ENCODE data around the gene ADAMTS18.
A peak's percentile ranks its signal among the peaks of the same experiment; 100 is the strongest.

Gene ADAMTS18

DNA sequence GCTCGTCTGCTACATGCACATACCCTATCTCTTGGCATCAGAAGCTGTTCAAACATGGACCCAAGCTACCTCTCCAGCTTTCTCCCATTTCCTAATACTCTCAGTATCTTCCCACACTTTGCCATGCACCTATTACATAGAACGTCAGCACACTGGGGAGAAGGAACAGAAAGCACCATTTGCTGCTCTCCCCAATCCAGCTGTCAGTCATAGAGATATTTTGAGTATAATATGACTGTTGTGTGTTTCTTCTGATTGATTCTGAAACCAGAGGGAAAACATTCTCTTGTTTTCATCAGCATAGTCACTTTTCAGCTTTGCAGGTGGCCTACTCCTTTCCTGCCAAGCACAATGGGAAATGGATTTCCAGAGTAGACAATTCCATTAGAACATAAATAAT lies 107.1 kb downstream of the ADAMTS18 start:
- CTCF ChIA-PET, result no interaction called here
- TF ChIP-seq ZNF560 (tag by site-specific recombination; IDR thresholded peaks at IDR 0.05; ENCODE audit: borderline replicate concordance) (no peak), ELK4 (IDR thresholded peaks at IDR 0.05; ENCODE audit: borderline replicate concordance, low read depth, low read length) (no peak), ZFP37 (tag by site-specific recombination; IDR thresholded peaks at IDR 0.05) (no peak), IKZF3 (tag by site-specific recombination; IDR thresholded peaks at IDR 0.05) (no peak), ZNF121 (tag by site-specific recombination; IDR thresholded peaks at IDR 0.05) (no peak), ZNF239 (tag by site-specific recombination; IDR thresholded peaks at IDR 0.05) (no peak)
- Histone ChIP-seq H3K4me3 (ENCODE audit: low read depth, low read length) (no peak overlapping the region), H3K27ac (ENCODE audit: extremely low read depth, low read depth, low read length) (no peak overlapping the region), H3K36me3 (ENCODE audit: control insufficient read depth in 2 of 2, insufficient read depth in 1 of 2, low read length in 2 of 2) (no peaks in the 10 kb centered on the region), H3K4me1 (ENCODE audit: control insufficient read depth, insufficient read depth, low read length) (peaks cover 20% of the 10 kb centered on the region), H3K9me3 (ENCODE audit: control insufficient read depth, insufficient read depth, low read depth, low read length) (no peaks in the 10 kb centered on the region)
- POLR2A ChIA-PET, result no interaction called here

DNA sequence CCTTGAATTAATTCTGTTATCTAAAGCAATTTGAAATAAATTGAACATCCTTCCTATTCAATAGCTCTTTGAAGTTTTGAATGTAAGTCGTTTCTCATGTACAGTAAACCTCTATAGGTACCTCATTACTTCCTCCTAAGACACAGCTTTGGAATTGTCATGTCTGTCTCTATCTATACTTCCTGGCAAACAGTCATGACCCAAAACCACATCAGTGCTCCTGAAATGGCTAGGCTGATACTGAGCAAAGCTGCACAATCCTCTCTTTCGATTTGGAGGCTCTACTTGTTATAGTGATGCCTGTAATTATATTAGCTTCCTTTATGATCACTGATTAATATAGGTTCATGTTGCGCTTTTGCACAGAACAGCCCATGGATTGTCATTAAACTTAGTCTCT lies 110.1 kb downstream of the ADAMTS18 start:
- TF ChIP-seq, protein P1, sequence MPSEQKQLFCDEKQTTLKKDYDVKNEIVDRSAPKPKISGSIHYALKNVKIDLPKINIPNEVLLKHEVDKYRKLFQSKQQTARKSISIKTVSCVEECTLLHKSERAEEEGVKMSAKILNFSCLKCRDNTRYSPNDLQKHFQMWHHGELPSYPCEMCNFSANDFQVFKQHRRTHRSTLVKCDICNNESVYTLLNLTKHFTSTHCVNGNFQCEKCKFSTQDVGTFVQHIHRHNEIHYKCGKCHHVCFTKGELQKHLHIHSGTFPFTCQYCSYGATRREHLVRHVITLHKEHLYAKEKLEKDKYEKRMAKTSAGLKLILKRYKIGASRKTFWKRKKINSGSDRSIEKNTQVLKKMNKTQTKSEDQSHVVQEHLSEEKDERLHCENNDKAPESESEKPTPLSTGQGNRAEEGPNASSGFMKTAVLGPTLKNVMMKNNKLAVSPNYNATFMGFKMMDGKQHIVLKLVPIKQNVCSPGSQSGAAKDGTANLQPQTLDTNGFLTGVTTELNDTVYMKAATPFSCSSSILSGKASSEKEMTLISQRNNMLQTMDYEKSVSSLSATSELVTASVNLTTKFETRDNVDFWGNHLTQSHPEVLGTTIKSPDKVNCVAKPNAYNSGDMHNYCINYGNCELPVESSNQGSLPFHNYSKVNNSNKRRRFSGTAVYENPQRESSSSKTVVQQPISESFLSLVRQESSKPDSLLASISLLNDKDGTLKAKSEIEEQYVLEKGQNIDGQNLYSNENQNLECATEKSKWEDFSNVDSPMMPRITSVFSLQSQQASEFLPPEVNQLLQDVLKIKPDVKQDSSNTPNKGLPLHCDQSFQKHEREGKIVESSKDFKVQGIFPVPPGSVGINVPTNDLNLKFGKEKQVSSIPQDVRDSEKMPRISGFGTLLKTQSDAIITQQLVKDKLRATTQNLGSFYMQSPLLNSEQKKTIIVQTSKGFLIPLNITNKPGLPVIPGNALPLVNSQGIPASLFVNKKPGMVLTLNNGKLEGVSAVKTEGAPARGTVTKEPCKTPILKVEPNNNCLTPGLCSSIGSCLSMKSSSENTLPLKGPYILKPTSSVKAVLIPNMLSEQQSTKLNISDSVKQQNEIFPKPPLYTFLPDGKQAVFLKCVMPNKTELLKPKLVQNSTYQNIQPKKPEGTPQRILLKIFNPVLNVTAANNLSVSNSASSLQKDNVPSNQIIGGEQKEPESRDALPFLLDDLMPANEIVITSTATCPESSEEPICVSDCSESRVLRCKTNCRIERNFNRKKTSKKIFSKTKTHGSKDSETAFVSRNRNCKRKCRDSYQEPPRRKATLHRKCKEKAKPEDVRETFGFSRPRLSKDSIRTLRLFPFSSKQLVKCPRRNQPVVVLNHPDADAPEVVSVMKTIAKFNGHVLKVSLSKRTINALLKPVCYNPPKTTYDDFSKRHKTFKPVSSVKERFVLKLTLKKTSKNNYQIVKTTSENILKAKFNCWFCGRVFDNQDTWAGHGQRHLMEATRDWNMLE (tag by site-specific recombination; conservative IDR thresholded peaks at IDR 0.05; ENCODE audit: low read depth), result no peak
- TF ChIP-seq ZNF221 (tag by site-specific recombination; IDR thresholded peaks at IDR 0.05; ENCODE audit: borderline replicate concordance) (no peak), ZNF701 (tag by site-specific recombination; IDR thresholded peaks at IDR 0.05) (no peak)
- POLR2A ChIA-PET, result no interaction called here
- H3K9me3 ChIP-seq (ENCODE audit: control insufficient read depth, insufficient read depth, low read depth, low read length), result no peaks in the 10 kb centered on the region
- H3K27ac ChIP-seq (ENCODE audit: extremely low read depth, low read depth, low read length), result no peak overlapping the region
- CTCF ChIA-PET, result interaction anchor here (1.4 kb wide), 1 partner anchor 259 kb away, joined by 4 read pairs; no protein-coding TSS in a partner anchor
- no peak overlapping the region for H3K4me3 ChIP-seq (ENCODE audit: low read depth, low read length)
- H3K36me3 ChIP-seq (ENCODE audit: control insufficient read depth in 2 of 2, insufficient read depth in 1 of 2, low read length in 2 of 2), result no peaks in the 10 kb centered on the region
- H3K4me1 ChIP-seq (ENCODE audit: control insufficient read depth, insufficient read depth, low read length), result peaks cover 16% of the 10 kb centered on the region

DNA sequence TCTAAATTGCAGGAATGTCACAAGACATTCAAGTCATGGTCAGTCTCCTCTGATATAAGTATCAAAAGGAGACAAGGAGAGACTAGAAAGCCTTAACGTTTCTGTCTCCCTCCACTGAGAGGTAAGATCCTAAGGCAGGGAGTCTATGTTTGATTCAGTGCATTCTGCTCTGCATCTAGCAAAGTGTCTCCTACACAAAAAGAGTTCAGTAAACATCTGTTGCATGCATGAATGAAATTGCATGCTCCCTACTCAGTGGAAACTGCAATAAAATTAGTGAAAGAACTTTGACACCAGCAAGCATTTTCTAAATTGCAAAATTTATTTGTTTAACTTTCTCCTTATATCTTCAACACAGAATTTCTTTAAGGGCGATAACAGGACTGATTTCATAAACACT lies 111.1 kb downstream of the ADAMTS18 start:
- Histone ChIP-seq H3K4me1 (ENCODE audit: control insufficient read depth, insufficient read depth, low read length) (peaks cover 16% of the 10 kb centered on the region), H3K4me3 (ENCODE audit: low read depth, low read length) (no peak overlapping the region), H3K27ac (ENCODE audit: extremely low read depth, low read depth, low read length) (no peak overlapping the region), H3K36me3 (ENCODE audit: control insufficient read depth in 2 of 2, insufficient read depth in 1 of 2, low read length in 2 of 2) (no peaks in the 10 kb centered on the region), H3K9me3 (ENCODE audit: control insufficient read depth, insufficient read depth, low read depth, low read length) (no peaks in the 10 kb centered on the region)
- TF ChIP-seq SCRT2 (tag by site-specific recombination; IDR thresholded peaks at IDR 0.05), result peak; percentile 69
- peak; percentile 99 for TF ChIP-seq ZBTB44 (tag by site-specific recombination; IDR thresholded peaks at IDR 0.05)
- TF ChIP-seq ZNF366 (tag by site-specific recombination; conservative IDR thresholded peaks at IDR 0.05), result no peak
- peak; percentile 21; the same call in 1 of the 2 replicates for TF ChIP-seq PRDM6 (tag by site-specific recombination; IDR thresholded peaks at IDR 0.05)
- 0 out of 2 replicates have a peak, but pooled peaks have one; percentile 30 for TF ChIP-seq SCRT1 (tag by site-specific recombination; IDR thresholded peaks at IDR 0.05; ENCODE audit: borderline replicate concordance)
- TF ChIP-seq KLF8 (tag by site-specific recombination; IDR thresholded peaks at IDR 0.05), result no peak
- ChIA-PET POLR2A (no interaction called here), CTCF (no interaction called here)

Measured in HEK293 (cell line).